ENCODE measurements around the gene RNF7.
"Not testable (repeated sequence)": the region's sequence is repeated elsewhere in the genome, so short reads cannot be mapped to it uniquely, and the experiment has no call there.

The RNF7 gene

DNA sequence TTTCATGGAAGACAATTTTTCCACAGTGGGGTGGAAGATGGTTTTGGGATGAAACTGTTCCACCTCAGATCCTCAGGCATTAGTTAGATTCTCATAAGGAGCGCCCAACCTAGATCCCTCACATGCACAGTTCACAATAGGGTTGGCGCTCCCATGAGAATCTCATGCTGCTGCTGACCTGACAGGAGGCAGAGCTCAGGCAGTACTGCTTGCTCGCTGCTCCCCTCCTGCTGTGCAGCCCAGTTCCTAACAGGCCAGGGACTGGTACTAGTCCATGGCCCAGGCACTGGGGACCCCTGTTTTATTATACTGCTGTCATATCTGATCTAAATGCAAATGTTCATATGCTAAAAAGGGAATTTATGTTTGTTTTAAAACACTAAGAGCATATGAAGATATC lies 15.3 kb downstream of the RNF7 start:
- H3K27ac ChIP-seq: no peak overlapping the region
- no peaks in the 10 kb centered on the region for H3K4me1 ChIP-seq
- H3K9ac ChIP-seq: no peak overlapping the region
- peaks cover 22% of the 10 kb centered on the region for H3K36me3 ChIP-seq
- TF ChIP-seq Cebpa-rat (IDR thresholded peaks at IDR 0.05): no peak
- H3K4me3 ChIP-seq: no peak overlapping the region
- H4K20me1 ChIP-seq: 0 out of 2 replicates have a peak, but pooled peaks cover 6% of the 10 kb centered on the region
- no peaks in the 10 kb centered on the region for H3K27me3 ChIP-seq
- no peaks in the 10 kb centered on the region for H3K9me3 ChIP-seq
- no peak overlapping the region for H3K4me2 ChIP-seq

DNA sequence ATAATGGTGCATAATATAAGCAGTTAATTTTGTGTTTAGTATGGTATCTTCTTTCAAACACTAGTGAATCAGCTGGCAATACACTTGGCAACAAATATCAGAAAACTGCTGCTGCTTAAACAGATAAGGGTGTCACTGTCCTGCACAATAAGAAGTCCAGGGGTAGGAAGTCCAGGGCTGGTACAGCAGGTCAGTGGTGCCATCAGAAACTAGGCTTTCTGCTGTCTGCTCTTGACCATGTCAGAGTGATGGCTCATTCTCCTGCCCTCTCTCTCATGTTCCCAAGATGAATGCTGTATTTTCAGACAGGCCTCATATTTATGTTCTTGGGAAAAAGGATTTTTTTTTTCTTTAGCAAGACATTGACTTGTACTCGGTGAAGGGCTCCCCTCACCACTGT lies 15.9 kb downstream of the RNF7 start:
- H3K36me3 ChIP-seq: peaks cover 15% of the 10 kb centered on the region

DNA sequence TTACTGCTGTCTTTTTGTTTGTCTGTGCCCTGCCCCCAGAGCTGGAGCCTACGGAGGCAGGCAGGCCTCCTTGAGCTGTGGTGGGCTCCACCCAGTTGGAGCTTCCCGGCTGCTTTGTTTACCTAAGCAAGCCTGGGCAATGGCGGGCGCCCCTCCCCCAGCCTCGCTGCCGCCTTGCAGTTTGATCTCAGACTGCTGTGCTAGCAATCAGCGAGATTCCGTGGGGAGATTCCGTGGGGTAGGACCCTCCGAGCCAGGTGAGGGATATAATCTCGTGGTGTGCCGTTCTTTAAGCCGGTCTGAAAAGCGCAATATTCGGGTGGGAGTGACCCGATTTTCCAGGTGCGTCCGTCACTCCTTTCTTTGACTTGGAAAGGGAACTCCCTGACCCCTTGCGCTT lies 24.5 kb downstream of the RNF7 start:
- not testable (repeated sequence) for H4K20me1 ChIP-seq, H3K27me3 ChIP-seq, H3K9me3 ChIP-seq, H3K27ac ChIP-seq, H3K36me3 ChIP-seq, H3K4me2 ChIP-seq, H3K9ac ChIP-seq, H3K4me3 ChIP-seq
- H3K4me1 ChIP-seq: peaks cover 15% of the 10 kb centered on the region

More for the DNA sequence above, 15.9 kb downstream of the RNF7 start:
- Histone ChIP-seq H3K4me1 (no peaks in the 10 kb centered on the region), H3K27me3 (no peaks in the 10 kb centered on the region), H3K27ac (no peak overlapping the region), H3K4me3 (no peak overlapping the region), H3K4me2 (no peak overlapping the region), H3K9ac (no peak overlapping the region), H3K9me3 (no peaks in the 10 kb centered on the region), H4K20me1 (no peaks in the 10 kb centered on the region)
- TF ChIP-seq Cebpa-rat (IDR thresholded peaks at IDR 0.05): no peak

DNA sequence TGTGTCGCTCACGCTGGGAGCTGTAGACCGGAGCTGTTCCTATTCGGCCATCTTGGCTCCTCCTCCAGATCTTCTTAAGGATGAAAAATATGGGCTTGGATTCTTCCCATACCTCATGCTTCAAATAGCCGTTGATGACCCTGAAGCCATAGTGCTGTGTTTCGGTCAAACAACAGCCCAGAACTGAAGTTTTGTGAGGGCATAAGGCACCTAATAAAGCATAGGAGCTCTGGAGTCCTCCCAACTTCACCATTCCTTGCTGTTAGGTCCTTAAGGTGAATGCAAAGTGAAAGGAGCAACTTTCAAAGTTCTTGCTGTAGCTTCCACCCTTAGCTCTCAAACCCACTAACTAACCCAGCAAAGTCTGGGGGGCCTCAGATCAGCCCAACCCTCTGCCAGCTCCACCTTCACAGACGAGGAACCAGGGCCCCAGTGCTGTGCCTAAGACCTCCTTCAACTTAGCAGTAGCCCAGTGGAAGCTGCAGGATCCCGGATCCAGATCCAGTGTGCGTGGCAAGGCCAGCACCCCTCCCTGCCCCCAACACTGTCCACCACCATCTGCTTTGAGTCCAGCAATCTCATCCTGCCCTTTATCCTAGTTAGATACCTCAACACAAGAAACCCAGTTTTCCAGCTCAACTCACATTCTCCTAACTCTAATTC lies 25.1 kb downstream of the RNF7 start, which contains the start of gene GRK7:
Gene GRK7 (plus strand): TSS at position 321 of the 663 bp plus-strand sequence. CDS start 14,877 bp downstream, outside the sequence.
- Histone ChIP-seq H3K4me2 (no peak within 1 kb of the TSS), H4K20me1 (no peaks in the 10 kb centered on the region), H3K36me3 (no peaks in the 10 kb centered on the region), H3K9me3 (no peaks in the 10 kb centered on the region), H3K27me3 (no peaks in the 10 kb centered on the region), H3K4me1 (peaks cover 15% of the 10 kb centered on the region), H3K4me3 (no peak within 1 kb of the TSS), H3K27ac (no peak within 1 kb of the TSS), H3K9ac (no peak within 1 kb of the TSS)
- TF ChIP-seq Cebpa-rat (IDR thresholded peaks at IDR 0.05): no peak

DNA sequence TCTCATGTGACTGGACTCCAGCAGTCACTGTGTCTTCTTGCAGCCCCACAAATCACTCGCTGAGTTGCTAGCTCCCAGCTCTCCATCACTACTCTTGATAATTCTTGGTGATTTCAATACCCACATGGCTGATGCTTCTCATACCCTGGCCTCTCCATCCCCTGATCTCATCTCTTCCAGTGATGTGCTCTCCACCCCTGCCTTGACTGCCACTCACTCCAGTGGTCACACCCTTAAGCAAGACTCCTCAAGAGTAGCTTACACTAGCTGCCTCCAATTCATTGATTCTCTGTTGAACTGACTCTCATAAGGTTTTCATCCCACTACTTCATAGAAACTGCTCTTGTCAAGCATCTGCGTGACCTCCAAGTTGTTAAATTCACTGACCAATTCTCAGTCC lies 25.9 kb downstream of the RNF7 start:
- Histone ChIP-seq H3K9ac (no peak overlapping the region), H3K4me1 (peaks cover 15% of the 10 kb centered on the region), H3K4me2 (no peak overlapping the region), H4K20me1 (no peaks in the 10 kb centered on the region), H3K27me3 (no peaks in the 10 kb centered on the region), H3K27ac (no peak overlapping the region), H3K36me3 (no peaks in the 10 kb centered on the region), H3K9me3 (no peaks in the 10 kb centered on the region), H3K4me3 (no peak overlapping the region)
- no peak for TF ChIP-seq Cebpa-rat (IDR thresholded peaks at IDR 0.05)

DNA sequence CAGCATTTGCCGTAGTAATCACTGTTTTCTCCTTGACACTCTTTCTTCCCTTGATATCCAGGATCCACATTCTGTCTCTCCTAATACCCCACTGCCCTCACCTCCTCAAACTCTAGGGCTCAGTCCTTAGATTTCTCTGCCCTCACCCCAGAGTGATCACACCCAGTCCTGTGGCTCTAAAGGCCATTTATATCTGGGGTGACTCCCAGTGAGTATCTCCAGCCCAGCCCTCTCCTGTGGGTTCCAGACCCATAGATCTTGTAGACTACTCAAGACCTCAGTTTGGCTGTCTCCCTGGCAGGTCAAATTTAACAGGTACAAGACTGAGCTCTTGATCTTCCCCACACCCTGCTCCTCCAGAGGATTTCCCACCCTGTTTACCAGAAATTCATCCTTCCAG lies 26.4 kb downstream of the RNF7 start:
- Histone ChIP-seq H3K4me1 (peaks cover 15% of the 10 kb centered on the region), H3K9ac (peak overlapping the region; percentile 19; the same call in 1 of the 2 replicates), H3K36me3 (no peaks in the 10 kb centered on the region), H3K27ac (peak overlapping the region; percentile 51), H3K4me3 (no peak overlapping the region), H3K9me3 (no peaks in the 10 kb centered on the region), H3K4me2 (peak overlapping the region; percentile 57), H3K27me3 (no peaks in the 10 kb centered on the region), H4K20me1 (no peaks in the 10 kb centered on the region)
- no peak for TF ChIP-seq Cebpa-rat (IDR thresholded peaks at IDR 0.05)

DNA sequence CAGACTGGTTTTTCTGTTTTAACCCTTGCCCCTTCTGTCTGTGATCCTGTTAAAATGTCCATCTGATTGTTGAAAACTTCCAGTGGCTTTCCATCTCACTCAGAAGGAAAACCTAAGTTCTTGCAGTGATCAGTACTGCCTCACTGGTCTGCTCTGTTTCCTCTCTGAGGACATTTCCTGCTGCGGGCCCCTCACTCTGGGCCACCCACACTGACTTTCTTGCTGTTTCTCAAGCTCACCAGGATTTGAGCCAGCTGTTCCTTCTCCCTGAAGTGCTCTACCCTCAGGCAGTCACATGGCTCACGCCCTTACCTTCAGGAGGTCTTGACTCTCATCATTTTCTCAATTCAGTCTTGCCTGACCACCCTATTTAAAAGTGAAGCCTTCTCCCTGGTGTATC lies 26.9 kb downstream of the RNF7 start:
- Histone ChIP-seq H3K27ac (peak overlapping the region; percentile 51), H3K27me3 (no peaks in the 10 kb centered on the region), H3K9ac (peak overlapping the region; percentile 19; the same call in 1 of the 2 replicates), H3K4me3 (no peak overlapping the region), H3K9me3 (no peaks in the 10 kb centered on the region), H3K36me3 (no peaks in the 10 kb centered on the region), H3K4me2 (peak overlapping the region; percentile 57), H3K4me1 (peaks cover 15% of the 10 kb centered on the region), H4K20me1 (no peaks in the 10 kb centered on the region)
- no peak for TF ChIP-seq Cebpa-rat (IDR thresholded peaks at IDR 0.05)

DNA sequence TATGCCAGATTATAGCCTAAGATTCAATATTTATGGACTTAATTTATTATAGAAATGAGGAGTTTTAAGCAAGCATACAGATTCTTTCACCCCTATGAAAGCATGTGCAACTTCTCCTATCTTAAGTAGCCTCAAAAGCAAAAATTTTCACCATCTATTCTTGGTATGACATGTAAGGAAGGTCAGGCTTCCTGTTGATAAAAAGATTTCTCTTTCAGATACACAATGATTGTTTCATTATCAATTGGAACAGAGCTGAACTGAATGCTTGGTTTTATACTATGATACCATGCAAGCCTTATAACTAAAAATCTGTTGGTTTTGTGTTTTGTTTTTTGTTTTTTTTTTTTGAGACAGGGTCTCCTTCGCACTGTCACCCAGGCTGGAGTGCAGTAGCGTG lies 29.0 kb downstream of the RNF7 start:
- Histone ChIP-seq H3K4me1 (peaks cover 15% of the 10 kb centered on the region), H3K36me3 (no peaks in the 10 kb centered on the region), H4K20me1 (no peaks in the 10 kb centered on the region), H3K4me2 (no peak overlapping the region), H3K4me3 (no peak overlapping the region), H3K9ac (no peak overlapping the region), H3K27ac (no peak overlapping the region), H3K27me3 (no peaks in the 10 kb centered on the region), H3K9me3 (no peaks in the 10 kb centered on the region)
- TF ChIP-seq Cebpa-rat (IDR thresholded peaks at IDR 0.05): no peak

DNA sequence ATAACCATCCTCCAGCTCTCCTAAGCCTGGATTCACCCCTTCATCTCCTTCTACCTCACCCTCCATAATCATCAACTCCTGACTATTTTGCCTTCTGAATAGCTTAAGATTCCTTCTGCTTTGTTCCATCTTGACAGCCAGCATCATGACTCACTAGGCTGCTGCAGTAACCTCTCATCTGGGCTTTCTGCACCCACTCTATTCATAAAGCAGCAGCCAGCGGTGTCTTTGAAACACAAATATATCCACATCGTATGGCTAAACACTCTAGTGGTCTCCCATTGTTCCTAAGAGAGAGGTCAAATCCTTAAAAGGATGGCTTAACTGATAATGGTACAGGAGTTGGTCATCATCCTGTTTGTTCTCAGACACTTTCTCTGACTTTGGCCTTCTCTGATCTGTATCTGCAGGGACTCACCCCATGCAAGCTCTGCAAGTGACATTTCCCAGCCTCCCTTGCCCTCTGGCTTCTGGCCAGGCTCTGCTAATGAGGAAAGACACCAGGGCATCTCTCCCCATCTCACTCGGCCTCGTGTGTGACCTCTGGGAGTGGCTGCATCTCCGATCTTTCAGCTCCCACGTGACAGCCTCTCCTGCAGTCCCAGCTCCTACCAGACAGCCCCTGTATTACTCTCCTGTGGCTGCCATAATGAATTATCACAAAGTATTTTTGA lies 31.3 kb downstream of the RNF7 start:
- Histone ChIP-seq H3K9me3 (no peaks in the 10 kb centered on the region), H3K9ac (no peak overlapping the region), H3K36me3 (no peaks in the 10 kb centered on the region), H3K4me3 (no peak overlapping the region), H3K4me1 (peaks cover 14% of the 10 kb centered on the region), H3K27ac (no peak overlapping the region), H4K20me1 (no peaks in the 10 kb centered on the region), H3K4me2 (no peak overlapping the region), H3K27me3 (no peaks in the 10 kb centered on the region)
- TF ChIP-seq Cebpa-rat (IDR thresholded peaks at IDR 0.05): no peak

DNA sequence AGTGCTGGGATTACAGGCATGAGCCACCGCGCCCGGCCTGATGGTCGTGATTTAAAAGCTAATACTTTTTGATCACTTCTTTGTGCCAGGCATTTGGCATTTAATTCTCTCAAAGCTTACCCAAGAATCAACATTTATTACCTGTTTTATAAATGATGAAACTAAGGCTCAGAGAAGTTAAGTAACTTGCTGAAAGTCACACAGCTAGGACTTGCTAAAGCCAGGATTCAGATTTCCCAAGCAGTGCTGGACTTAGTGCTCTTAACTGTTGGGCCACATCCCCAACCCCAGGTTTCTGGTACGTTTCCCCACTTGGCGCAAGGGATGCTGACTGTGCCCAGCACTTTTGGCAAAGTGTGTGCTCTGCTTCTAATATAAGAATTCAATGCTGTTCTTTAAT lies 35.6 kb downstream of the RNF7 start:
- no peaks in the 10 kb centered on the region for H4K20me1 ChIP-seq
- no peak overlapping the region for H3K4me3 ChIP-seq
- no peaks in the 10 kb centered on the region for H3K36me3 ChIP-seq
- H3K9ac ChIP-seq: no peak overlapping the region
- H3K4me2 ChIP-seq: no peak overlapping the region
- no peak for TF ChIP-seq Cebpa-rat (IDR thresholded peaks at IDR 0.05)
- H3K4me1 ChIP-seq: no peaks in the 10 kb centered on the region
- no peak overlapping the region for H3K27ac ChIP-seq
- H3K27me3 ChIP-seq: no peaks in the 10 kb centered on the region; the same call in 1 of the 2 replicates
- H3K9me3 ChIP-seq: no peaks in the 10 kb centered on the region

All from BLaER1 (cell line).